Choroid plexus epithelial cell (primary cell): ENCODE data around the gene ITPR2.

Experiments
- DNase-seq: peaks from one replicate; pipeline ENCODE4 v3.0.0-alpha.2; 2010; ENCODE audit warnings: low read depth
- H3K4me3 ChIP-seq: 2 replicates; pipeline ENCODE4 v1.5.1; 2011; ENCODE audit warnings: low read depth, mild to moderate bottlenecking, control low read depth, low read length, moderate library complexity
- TF ChIP-seq, protein P1 (sequence below): conservative IDR thresholded peaks from 2 replicates; pipeline ENCODE4 v1.5.1; 2011; ENCODE audit warnings: low read depth, mild to moderate bottlenecking, control low read depth, inconsistent platforms, low read length, moderate library complexity

Gene ITPR2

DNA sequence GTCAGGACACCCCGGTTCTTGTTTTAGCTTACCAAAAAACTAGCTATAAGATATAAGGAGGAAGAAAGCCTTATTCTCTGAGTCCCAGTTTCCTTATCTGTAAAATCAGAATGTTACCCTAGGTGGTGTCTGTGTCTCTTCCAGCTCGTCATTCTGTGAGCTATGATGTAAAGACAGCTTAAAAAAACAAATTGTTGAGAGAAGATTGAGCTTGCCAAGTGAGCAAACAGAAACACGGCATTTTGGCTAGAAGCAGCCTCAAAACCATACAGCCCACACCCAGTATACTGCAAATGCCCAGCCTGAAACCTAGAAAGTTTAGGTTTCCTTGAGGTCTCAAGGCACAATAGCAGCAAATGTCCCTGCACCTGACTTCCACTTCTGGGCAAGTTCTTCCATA lies 486.3 kb downstream of the ITPR2 start:
- TF ChIP-seq, protein P1, sequence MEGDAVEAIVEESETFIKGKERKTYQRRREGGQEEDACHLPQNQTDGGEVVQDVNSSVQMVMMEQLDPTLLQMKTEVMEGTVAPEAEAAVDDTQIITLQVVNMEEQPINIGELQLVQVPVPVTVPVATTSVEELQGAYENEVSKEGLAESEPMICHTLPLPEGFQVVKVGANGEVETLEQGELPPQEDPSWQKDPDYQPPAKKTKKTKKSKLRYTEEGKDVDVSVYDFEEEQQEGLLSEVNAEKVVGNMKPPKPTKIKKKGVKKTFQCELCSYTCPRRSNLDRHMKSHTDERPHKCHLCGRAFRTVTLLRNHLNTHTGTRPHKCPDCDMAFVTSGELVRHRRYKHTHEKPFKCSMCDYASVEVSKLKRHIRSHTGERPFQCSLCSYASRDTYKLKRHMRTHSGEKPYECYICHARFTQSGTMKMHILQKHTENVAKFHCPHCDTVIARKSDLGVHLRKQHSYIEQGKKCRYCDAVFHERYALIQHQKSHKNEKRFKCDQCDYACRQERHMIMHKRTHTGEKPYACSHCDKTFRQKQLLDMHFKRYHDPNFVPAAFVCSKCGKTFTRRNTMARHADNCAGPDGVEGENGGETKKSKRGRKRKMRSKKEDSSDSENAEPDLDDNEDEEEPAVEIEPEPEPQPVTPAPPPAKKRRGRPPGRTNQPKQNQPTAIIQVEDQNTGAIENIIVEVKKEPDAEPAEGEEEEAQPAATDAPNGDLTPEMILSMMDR, result no peak
- peak; percentile 70 for DNase-seq
- no peak overlapping the region for H3K4me3 ChIP-seq

DNA sequence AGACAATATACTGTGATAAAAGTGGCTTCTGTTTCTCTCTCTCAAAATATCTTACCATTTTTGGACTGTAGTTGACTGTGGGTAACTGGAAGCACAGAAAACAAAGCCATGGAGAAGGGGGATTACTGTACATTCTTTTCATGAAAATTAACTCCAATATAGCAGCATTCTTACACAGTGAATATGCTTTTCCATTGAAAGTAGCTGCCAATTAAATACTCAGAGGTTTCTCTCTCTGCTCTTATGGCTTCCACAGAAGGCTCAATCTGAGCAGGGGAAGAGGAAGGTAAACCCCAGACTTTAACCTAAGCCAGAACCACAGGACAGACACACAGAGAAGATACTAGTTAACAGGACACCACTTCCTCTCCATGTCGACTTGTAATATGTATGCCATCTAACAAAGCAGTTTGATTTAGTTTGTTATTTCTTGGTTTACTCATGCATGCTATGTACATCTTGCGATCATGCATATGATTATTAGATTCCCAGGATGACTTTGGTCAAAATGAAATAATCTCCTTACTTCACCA lies 487.5 kb downstream of the ITPR2 start:
- TF ChIP-seq, protein P1, result no peak
- DNase-seq, result no peak
- H3K4me3 ChIP-seq, result no peak overlapping the region

DNA sequence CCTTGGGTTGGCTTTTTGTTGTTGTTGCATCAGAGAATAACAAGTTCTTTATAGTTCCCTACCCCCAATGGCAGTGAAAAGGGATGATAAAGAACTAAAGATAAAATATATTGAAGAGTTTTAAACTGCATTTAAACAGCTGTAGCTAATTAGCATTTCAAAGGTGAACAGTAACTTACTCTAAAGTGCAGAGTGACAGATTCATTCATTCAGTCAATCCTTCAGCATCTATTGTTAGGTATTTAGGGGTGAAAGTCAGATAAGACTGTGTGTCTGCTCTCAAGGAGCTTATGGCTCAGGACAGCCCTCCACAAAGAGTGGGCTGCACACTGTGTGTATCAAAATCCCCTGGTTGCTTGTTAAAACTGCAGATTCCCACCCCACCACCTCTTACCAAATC lies 491.5 kb downstream of the ITPR2 start:
- no peak for DNase-seq
- H3K4me3 ChIP-seq, result no peak overlapping the region
- TF ChIP-seq, protein P1, result no peak

DNA sequence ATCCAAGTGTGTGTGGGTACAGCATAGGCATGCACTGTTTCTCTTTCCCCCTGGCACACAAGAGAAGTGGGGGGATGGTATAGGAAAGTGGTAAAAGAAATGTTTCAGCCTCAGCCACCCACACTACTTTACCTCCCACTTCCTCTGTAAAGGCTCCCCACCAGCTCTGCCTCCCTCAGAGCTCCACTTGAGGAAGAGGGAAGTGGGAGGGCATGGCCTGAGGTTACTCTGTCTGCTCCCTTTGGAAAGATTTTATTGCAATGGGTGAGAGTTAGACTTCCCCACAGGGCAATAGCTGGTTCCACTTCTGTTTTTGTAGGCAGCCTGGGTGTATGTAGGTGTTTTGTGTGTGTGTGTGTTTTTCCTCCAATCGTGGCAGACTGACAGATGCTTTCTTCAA lies 492.3 kb downstream of the ITPR2 start:
- no peak for DNase-seq
- no peak overlapping the region for H3K4me3 ChIP-seq
- TF ChIP-seq, protein P1, result no peak

DNA sequence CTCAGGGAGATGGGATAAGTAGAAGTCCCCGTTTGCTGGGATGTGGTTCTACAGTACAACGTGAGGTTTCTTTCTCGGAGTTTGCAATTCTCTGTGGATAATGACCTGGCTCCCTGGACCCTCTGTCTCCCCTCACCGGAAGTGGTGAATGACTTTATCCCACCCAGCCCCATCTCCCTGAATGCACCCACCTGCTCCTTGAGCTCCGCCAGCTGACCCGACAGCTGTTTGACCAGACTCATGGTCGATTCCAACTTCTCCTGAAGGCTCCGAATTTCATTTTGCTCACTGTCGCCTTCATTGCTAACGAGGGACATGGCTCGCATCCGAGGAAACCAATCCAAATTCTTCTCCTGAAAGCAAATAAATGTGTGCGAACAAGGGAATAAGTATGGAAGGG lies 493.0 kb downstream of the ITPR2 start:
- DNase-seq, result no peak
- H3K4me3 ChIP-seq, result no peak overlapping the region
- TF ChIP-seq, protein P1, result no peak

DNA sequence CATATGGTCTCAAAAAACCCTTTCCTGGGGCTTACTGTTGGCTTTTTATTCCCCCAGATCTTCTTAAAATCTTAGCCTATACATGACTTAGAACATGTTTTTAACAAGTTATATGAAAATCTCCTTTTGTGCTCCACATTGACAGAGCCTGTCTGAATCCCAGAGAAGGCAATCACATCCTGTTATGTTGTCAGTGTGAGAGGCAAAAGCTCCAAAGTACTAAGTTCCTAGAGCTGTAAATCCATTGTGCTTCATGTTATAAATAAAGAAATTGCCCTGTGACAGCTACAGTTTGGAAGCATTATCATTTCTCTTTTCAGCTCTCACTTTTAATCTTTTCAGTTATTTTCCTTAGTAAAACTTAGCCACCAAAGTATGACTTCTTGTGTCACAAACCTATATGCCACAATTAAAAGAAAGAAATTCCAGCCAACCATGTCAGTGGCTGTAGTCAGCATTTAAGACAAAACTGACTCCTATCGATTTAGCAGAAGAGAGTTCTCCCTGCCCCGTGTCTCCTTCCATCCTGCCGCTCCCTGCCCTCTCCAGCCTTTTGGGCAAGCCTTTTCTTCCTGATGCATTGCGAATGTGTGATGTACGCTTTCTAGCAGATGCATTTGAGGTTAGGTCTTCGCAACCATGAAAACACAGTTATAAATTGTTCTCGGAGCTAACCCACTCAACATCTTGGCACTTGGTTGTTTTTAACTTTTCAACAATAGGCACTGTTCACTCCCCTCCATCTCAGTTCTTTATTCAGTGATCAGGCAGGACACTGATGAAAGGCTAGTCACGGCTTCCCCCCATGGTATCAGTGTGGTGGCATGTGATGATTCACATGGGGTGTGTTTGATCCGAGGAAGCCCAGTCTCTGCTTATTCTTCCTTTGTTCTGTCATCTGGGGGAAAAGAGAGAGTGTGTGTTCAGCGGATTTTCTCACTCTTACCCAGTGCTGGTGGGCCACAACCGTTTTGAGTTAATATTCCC lies 494.1 kb downstream of the ITPR2 start:
- DNase-seq, result peak; percentile 28
- TF ChIP-seq, protein P1, result no peak
- no peak overlapping the region for H3K4me3 ChIP-seq
